IMR-90 (cell line): ENCODE measurements around the gene SLC25A21.

Source experiments
- CTCF ChIP-seq: conservative IDR thresholded peaks from 2 replicates; pipeline ENCODE4 v1.5.1; 2012; ENCODE audit warnings: mild to moderate bottlenecking, low read depth, low read length, improper control_type of control experiment
- RAD21 ChIP-seq: IDR thresholded peaks from 2 replicates; pipeline ENCODE4 v1.6.1; 2012; ENCODE audit warnings: low read length, improper control_type of control experiment
- RFX5 ChIP-seq: IDR thresholded peaks from 2 replicates; pipeline ENCODE4 v1.8.0; 2012; ENCODE audit warnings: low read depth, mild to moderate bottlenecking, low read length, moderate library complexity

GRCh38 chr14:36773558-36773957 lies 398.8 kb downstream of the SLC25A21 start:
- TF ChIP-seq CTCF = no peak
- TF ChIP-seq RAD21 = no peak
- TF ChIP-seq RFX5 = no peak
